KMS-11 (cell line): ENCODE results near the gene RABGAP1.

Experiments used
- H2AFZ ChIP-seq: fragments of 200-600 bp; sonication (generic); 2 replicates; pipeline ENCODE4 v1.6.1; 2016; ENCODE audit warnings: antibody characterized with exemption, mixed run types, low read depth
- H3K27ac ChIP-seq: fragments of 200-600 bp; sonication (generic); 2 replicates; pipeline ENCODE4 v1.6.1; 2016; ENCODE audit warnings: mild to moderate bottlenecking, mixed run types
- H3K27me3 ChIP-seq: fragments of 200-600 bp; sonication (generic); 2 replicates; pipeline ENCODE4 v1.6.1; 2017; ENCODE audit warnings: mild to moderate bottlenecking, low read depth, mixed run types, moderate library complexity; ENCODE audit not compliant: insufficient read depth
- H3K36me3 ChIP-seq: fragments of 200-600 bp; sonication (generic); 2 replicates; pipeline ENCODE4 v1.6.1; 2017; ENCODE audit warnings: mild to moderate bottlenecking, mixed run types; ENCODE audit not compliant: insufficient read depth
- H3K4me1 ChIP-seq: fragments of 200-600 bp; sonication (generic); 2 replicates; pipeline ENCODE4 v1.6.1; 2016; ENCODE audit warnings: mild to moderate bottlenecking, low read depth, mixed run types; ENCODE audit not compliant: poor library complexity, severe bottlenecking
- H3K4me2 ChIP-seq: fragments of 200-600 bp; sonication (generic); 2 replicates; pipeline ENCODE4 v1.7.0; 2016; ENCODE audit warnings: mild to moderate bottlenecking, mixed run types
- H3K4me3 ChIP-seq: fragments of 200-600 bp; sonication (generic); IDR thresholded peaks from 2 replicates; pipeline ENCODE4 v1.6.1; 2017; ENCODE audit warnings: low read depth, low read length, mixed read lengths; ENCODE audit not compliant: insufficient read depth
- H3K79me2 ChIP-seq: fragments of 200-600 bp; sonication (generic); 2 replicates; pipeline ENCODE4 v1.6.1; 2016; ENCODE audit warnings: low read depth, mixed run types; ENCODE audit not compliant: insufficient read depth
- H3K9ac ChIP-seq: fragments of 200-600 bp; sonication (generic); 2 replicates; pipeline ENCODE4 v1.6.1; 2016; ENCODE audit warnings: mild to moderate bottlenecking, mixed run types
- H4K20me1 ChIP-seq: fragments of 200-600 bp; sonication (generic); 2 replicates; pipeline ENCODE4 v1.6.1; 2016; ENCODE audit warnings: mild to moderate bottlenecking, mixed run types; ENCODE audit not compliant: insufficient read depth
- CTCF ChIP-seq: fragments of 200-600 bp; sonication (generic); conservative IDR thresholded peaks from 2 replicates; pipeline ENCODE4 v1.6.1; 2017; ENCODE audit warnings: low read depth, mild to moderate bottlenecking, antibody characterized with exemption, low read length, moderate library complexity, mixed read lengths

Gene RABGAP1

DNA sequence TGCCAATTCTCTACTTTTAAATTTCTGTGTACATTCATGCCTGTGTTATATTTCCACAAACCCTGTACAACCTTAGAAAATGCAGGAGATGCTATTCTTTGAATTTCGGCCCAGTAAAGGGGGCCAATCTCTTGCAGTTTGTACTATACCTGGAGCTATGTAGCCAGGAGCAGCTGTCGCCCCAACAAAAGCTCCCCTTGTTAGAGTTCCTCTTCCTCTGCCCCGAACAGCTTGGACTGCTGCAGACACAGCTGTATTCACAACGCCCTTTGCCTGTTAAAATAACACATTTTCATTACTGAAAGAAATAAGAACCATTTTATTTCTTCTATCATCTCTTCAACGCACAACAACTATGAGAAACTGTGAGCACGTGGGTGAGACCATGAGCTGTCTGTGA lies 191.9 kb downstream of the RABGAP1 start:
- Histone ChIP-seq H3K4me3 (no peak overlapping the region), H3K4me2 (no peak overlapping the region), H4K20me1 (no peaks in the 10 kb centered on the region), H2AFZ (no peak overlapping the region), H3K9ac (no peak overlapping the region), H3K79me2 (no peaks in the 10 kb centered on the region), H3K27me3 (no peaks in the 10 kb centered on the region), H3K27ac (no peak overlapping the region), H3K4me1 (no peaks in the 10 kb centered on the region), H3K36me3 (no peaks in the 10 kb centered on the region)
- TF ChIP-seq CTCF = no peak

DNA sequence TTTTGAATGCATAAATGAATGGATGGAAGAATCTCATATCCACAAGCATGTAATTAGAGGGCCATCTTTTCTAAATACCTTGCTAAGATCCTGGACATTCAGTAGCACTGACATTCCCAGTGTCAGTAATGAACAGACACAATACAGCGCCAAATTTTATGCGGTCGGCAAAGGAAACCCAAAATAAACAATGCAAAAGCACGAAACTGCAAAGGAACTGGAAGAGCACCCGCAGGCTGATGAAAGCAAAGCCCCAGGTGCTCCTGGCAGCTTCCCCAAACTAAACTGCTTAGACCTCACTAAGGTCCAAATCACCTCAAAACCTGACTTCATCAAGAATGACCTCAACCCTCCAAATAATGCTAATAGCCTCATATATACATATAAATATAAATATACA lies 194.6 kb downstream of the RABGAP1 start:
- Histone ChIP-seq H3K27ac (no peak overlapping the region), H2AFZ (no peak overlapping the region), H3K9ac (no peak overlapping the region), H3K4me1 (peaks cover 19% of the 10 kb centered on the region), H3K36me3 (no peaks in the 10 kb centered on the region), H3K27me3 (no peaks in the 10 kb centered on the region), H4K20me1 (no peaks in the 10 kb centered on the region), H3K79me2 (no peaks in the 10 kb centered on the region), H3K4me2 (no peak overlapping the region), H3K4me3 (no peak overlapping the region)
- no peak for TF ChIP-seq CTCF

DNA sequence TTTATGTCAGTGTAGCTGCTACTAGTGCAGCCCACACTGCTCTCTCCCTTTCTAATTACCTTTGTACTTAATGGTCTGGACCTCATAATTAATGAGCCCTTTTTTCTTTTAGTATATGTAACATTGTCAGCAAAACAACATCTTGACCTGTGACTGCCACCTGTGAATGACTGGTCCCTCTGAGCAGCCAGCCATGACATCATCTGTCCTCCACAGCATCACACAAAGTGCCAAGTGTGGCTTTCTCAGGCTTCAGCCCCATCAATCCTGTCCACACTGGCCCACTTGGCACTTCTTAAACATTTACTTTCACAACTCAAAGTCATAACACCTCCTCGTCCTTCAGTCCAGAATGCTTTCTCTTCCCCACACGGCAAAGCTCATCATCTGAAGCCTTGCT lies 197.3 kb downstream of the RABGAP1 start:
- H3K27ac ChIP-seq = no peak overlapping the region
- no peaks in the 10 kb centered on the region for H4K20me1 ChIP-seq
- H3K4me3 ChIP-seq = no peak overlapping the region
- no peaks in the 10 kb centered on the region for H3K36me3 ChIP-seq
- H3K79me2 ChIP-seq = no peaks in the 10 kb centered on the region
- no peaks in the 10 kb centered on the region for H3K27me3 ChIP-seq
- no peak overlapping the region for H3K4me2 ChIP-seq
- no peak overlapping the region for H3K9ac ChIP-seq
- TF ChIP-seq CTCF = no peak
- no peak overlapping the region for H2AFZ ChIP-seq
- H3K4me1 ChIP-seq = peaks cover 19% of the 10 kb centered on the region

DNA sequence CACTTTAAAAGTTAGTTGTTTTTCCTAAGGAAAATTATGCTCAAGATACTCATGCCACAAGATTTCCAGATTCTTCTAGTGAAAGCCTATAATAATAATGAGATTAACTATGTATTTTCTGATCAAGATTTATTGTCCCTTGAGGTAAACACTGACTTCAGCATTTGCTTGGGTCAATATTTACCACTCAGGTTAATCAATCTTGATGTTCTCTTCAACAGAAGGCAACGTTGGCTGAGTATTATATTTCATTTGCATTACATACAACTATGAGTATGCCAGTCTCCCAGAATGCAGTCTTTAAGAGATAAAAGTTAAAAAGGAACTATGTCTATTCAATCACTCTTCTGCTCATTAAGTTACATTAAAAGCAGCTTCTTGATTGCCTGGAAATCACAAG lies 208.2 kb downstream of the RABGAP1 start:
- Histone ChIP-seq H3K9ac (no peak overlapping the region), H3K4me1 (no peaks in the 10 kb centered on the region), H2AFZ (no peak overlapping the region), H3K79me2 (no peaks in the 10 kb centered on the region), H4K20me1 (no peaks in the 10 kb centered on the region), H3K27ac (no peak overlapping the region), H3K27me3 (no peaks in the 10 kb centered on the region), H3K36me3 (no peaks in the 10 kb centered on the region), H3K4me2 (no peak overlapping the region), H3K4me3 (no peak overlapping the region)
- no peak for TF ChIP-seq CTCF
